ENCODE data around the gene ASB6. TPM values are rescaled to one million over a fixed set of nuclear protein-coding genes. Genes with fewer than 3 reads are reported as not detected.

Gene ASB6
- total and polyA plus RNA-seq, 2 of the 13 experiments (the other 11 are each of a cell fraction or from before 2014, with no cell fraction given), result 8.2 to 8.4 TPM

DNA sequence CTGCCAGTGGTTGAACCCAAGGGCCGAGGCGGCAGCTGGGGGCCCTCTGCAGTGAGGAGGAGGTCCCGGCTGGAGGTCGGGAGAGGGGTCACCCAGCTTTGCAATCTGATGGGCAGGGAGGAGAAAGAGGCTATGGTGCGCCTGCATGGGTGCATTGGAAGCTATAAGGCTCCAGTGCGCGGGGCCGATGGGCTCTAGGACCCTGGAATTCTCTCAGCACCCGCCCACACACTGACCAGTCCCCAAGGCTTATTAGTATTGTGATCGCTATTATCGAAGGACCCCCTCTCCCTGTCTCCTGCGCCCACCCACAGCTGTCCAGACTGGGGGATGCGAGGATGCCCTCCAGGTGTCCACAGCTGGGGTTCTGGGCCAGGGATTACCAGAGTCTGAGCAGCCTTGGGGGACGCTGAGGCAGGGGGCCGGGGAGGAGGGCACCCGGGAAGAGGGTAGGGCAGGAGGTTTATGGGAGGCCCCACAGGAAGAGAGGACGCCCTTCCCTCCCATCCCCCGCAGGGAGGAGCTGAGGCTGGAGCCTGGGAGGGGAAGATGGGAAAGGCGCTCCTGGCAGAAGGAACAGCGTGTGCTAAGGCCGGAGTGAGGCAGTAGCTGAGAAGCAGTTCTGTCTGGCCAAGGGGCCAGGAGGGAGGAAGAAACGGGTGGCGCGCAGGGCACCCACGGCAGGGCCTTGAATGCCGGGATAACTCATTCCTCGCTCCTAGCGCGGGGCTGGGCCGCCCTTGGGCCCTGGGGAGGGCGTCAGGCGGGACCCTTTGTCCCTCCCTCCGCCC, 45.2 kb downstream of the ASB6 start (continued):
- TF ChIP-seq POLR2AphosphoS5 (IDR thresholded peaks at IDR 0.05; ENCODE audit: low read depth, low read length) (peak; percentile 79), HOXA5 (CRISPR knock-in tag; IDR thresholded peaks at IDR 0.05) (0 out of 2 replicates have a peak, but pooled peaks have one; percentile 4), ZFX (CRISPR knock-in tag; IDR thresholded peaks at IDR 0.05; ENCODE audit: low read depth) (peak; percentile 81; the same call in 1 of the 2 replicates), EED (CRISPR knock-in tag; IDR thresholded peaks at IDR 0.05) (no peak), TBX3 (IDR thresholded peaks at IDR 0.05; ENCODE audit: borderline replicate concordance) (no peak), ZNF556 (CRISPR knock-in tag; IDR thresholded peaks at IDR 0.05; ENCODE audit: borderline replicate concordance) (0 out of 2 replicates have a peak, but pooled peaks have one; percentile 7), REPIN1 (CRISPR knock-in tag; IDR thresholded peaks at IDR 0.05; ENCODE audit: borderline replicate concordance, low read depth) (no peak; the same call in 1 of the 2 replicates), RFXAP (CRISPR knock-in tag; IDR thresholded peaks at IDR 0.05; ENCODE audit: borderline replicate concordance) (no peak), ZNF546 (CRISPR knock-in tag; conservative IDR thresholded peaks at IDR 0.05) (no peak), RNF2 (conservative IDR thresholded peaks at IDR 0.05; ENCODE audit: low read depth) (no peak), SRSF9 (IDR thresholded peaks at IDR 0.05; ENCODE audit: borderline replicate concordance, insufficient read depth, low read depth, low read length, poor library complexity, severe bottlenecking) (no peak), RXRB (CRISPR knock-in tag; IDR thresholded peaks at IDR 0.05; ENCODE audit: borderline replicate concordance) (peak; percentile 17; the same call in 1 of the 2 replicates), ZNF292 (CRISPR knock-in tag; IDR thresholded peaks at IDR 0.05; ENCODE audit: borderline replicate concordance, low read depth) (no peak; the same call in 1 of the 2 replicates), KMT2A (CRISPR knock-in tag; IDR thresholded peaks at IDR 0.05) (no peak), RARG (CRISPR knock-in tag; IDR thresholded peaks at IDR 0.05; ENCODE audit: low read depth) (0 out of 2 replicates have a peak, but pooled peaks have one; percentile 56), ADNP (CRISPR knock-in tag; IDR thresholded peaks at IDR 0.05) (peak; percentile 49; the same call in 1 of the 2 replicates)
- TF ChIP-seq, protein P1, sequence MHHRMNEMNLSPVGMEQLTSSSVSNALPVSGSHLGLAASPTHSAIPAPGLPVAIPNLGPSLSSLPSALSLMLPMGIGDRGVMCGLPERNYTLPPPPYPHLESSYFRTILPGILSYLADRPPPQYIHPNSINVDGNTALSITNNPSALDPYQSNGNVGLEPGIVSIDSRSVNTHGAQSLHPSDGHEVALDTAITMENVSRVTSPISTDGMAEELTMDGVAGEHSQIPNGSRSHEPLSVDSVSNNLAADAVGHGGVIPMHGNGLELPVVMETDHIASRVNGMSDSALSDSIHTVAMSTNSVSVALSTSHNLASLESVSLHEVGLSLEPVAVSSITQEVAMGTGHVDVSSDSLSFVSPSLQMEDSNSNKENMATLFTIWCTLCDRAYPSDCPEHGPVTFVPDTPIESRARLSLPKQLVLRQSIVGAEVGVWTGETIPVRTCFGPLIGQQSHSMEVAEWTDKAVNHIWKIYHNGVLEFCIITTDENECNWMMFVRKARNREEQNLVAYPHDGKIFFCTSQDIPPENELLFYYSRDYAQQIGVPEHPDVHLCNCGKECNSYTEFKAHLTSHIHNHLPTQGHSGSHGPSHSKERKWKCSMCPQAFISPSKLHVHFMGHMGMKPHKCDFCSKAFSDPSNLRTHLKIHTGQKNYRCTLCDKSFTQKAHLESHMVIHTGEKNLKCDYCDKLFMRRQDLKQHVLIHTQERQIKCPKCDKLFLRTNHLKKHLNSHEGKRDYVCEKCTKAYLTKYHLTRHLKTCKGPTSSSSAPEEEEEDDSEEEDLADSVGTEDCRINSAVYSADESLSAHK (CRISPR knock-in tag; IDR thresholded peaks at IDR 0.05; ENCODE audit: borderline replicate concordance), result no peak
- TF ChIP-seq, protein P2, sequence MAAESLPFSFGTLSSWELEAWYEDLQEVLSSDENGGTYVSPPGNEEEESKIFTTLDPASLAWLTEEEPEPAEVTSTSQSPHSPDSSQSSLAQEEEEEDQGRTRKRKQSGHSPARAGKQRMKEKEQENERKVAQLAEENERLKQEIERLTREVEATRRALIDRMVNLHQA (CRISPR knock-in tag; IDR thresholded peaks at IDR 0.05), result no peak
- TF ChIP-seq, protein P3, sequence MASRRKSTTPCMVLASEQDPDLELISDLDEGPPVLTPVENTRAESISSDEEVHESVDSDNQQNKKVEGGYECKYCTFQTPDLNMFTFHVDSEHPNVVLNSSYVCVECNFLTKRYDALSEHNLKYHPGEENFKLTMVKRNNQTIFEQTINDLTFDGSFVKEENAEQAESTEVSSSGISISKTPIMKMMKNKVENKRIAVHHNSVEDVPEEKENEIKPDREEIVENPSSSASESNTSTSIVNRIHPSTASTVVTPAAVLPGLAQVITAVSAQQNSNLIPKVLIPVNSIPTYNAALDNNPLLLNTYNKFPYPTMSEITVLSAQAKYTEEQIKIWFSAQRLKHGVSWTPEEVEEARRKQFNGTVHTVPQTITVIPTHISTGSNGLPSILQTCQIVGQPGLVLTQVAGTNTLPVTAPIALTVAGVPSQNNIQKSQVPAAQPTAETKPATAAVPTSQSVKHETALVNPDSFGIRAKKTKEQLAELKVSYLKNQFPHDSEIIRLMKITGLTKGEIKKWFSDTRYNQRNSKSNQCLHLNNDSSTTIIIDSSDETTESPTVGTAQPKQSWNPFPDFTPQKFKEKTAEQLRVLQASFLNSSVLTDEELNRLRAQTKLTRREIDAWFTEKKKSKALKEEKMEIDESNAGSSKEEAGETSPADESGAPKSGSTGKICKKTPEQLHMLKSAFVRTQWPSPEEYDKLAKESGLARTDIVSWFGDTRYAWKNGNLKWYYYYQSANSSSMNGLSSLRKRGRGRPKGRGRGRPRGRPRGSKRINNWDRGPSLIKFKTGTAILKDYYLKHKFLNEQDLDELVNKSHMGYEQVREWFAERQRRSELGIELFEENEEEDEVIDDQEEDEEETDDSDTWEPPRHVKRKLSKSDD (CRISPR knock-in tag; IDR thresholded peaks at IDR 0.05; ENCODE audit: low read depth), result no peak
- TF ChIP-seq, protein P4, sequence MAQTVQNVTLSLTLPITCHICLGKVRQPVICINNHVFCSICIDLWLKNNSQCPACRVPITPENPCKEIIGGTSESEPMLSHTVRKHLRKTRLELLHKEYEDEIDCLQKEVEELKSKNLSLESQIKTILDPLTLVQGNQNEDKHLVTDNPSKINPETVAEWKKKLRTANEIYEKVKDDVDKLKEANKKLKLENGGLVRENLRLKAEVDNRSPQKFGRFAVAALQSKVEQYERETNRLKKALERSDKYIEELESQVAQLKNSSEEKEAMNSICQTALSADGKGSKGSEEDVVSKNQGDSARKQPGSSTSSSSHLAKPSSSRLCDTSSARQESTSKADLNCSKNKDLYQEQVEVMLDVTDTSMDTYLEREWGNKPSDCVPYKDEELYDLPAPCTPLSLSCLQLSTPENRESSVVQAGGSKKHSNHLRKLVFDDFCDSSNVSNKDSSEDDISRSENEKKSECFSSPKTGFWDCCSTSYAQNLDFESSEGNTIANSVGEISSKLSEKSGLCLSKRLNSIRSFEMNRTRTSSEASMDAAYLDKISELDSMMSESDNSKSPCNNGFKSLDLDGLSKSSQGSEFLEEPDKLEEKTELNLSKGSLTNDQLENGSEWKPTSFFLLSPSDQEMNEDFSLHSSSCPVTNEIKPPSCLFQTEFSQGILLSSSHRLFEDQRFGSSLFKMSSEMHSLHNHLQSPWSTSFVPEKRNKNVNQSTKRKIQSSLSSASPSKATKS (CRISPR knock-in tag; IDR thresholded peaks at IDR 0.05), result peak; percentile 54; the same call in 1 of the 2 replicates
